ENCODE measurements around the gene ARHGEF10L.

DNA sequence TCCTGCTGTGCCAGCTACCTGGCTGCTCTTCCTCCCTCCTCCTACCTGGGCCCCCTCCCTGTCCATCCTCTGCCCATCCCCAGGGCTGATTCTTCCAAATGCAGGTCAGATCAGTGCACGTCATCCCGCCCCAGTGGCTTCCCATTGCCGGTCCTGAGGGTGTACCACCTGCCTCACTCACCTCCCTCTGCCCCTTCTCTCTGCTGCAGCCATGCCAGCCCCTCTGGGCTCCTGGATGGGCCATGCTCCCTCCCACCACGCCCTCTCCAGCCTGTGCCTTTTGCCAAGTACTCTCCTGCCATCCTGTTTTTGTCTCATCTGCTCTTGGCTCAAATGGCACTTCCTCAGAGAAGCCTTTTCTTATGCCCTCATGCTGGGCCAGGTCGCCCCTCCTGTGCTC lies 95.8 kb downstream of the ARHGEF10L start:
- no peak for TF ChIP-seq GATA2 (IDR thresholded peaks at IDR 0.05; ENCODE audit: low read depth, low read length)
- TF ChIP-seq GATA3 (IDR thresholded peaks at IDR 0.05; ENCODE audit: low read depth, low read length): no peak

Data from SH-SY5Y (cell line).